Measurements from ENCODE around the gene SPACA1.

GRCh38 chr6:88077305-88077704 lies 29.7 kb downstream of the SPACA1 start:
- TF ChIP-seq TARDBP (IDR thresholded peaks at IDR 0.05) = no peak
- no peak for TF ChIP-seq FOXM1 (IDR thresholded peaks at IDR 0.05; ENCODE audit: borderline replicate concordance)

All from HEK293T (cell line).